COLO829 (cell line): ENCODE results near the gene DDX10.
A peak's percentile ranks its signal among the peaks of the same experiment; 100 is the strongest.
"Not testable (repeated sequence)": the region's sequence is repeated elsewhere in the genome, so short reads cannot be mapped to it uniquely, and the experiment has no call there.

ENCODE experiments used
- DNase-seq: peaks from one replicate; pipeline ENCODE4 v3.0.0; 2012; ENCODE audit warnings: low spot score

The DDX10 gene

GRCh38 chr11:108718466-108718865, 53.6 kb downstream of the DDX10 start:
- no peak for DNase-seq

GRCh38 chr11:108724974-108725689, 60.3 kb downstream of the DDX10 start:
- no peak for DNase-seq

GRCh38 chr11:108726077-108726800, 61.4 kb downstream of the DDX10 start:
- no peak for DNase-seq

GRCh38 chr11:108727665-108728064, 62.8 kb downstream of the DDX10 start:
- no peak for DNase-seq

DNA sequence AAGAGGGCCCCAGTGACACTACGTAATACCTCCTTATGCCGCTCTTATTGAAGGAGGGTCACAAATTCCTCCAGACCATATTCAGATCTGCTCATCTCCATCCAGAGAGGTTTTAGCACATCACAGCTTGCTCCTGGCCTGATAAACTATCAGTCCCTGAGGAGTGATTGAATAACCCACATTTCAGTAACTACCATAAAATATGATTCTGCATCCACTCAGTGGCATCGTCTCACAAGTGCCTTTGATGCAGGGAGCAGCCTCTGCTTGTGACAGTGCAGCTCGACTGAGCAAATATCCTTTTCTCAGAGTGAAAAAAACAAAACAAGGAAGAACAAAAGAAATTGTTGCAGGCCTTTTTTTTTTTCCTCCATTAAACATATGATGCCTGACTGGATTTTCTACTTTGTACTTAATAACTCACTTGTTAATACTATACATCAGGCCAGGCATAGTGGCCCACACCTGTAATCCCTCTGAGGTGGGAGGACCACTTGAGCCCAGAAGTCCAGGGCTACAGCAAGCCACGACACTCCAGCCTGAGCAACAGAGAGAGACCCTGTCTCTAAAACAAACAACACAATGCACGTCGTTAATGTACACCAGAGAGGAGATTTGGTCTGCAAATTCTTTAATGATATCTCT, 64.5 kb downstream of the DDX10 start:
- no peak for DNase-seq

- DNase-seq: no peak
Observed at GRCh38 chr11:108732395-108732794, 67.5 kb downstream of the DDX10 start.

DNA sequence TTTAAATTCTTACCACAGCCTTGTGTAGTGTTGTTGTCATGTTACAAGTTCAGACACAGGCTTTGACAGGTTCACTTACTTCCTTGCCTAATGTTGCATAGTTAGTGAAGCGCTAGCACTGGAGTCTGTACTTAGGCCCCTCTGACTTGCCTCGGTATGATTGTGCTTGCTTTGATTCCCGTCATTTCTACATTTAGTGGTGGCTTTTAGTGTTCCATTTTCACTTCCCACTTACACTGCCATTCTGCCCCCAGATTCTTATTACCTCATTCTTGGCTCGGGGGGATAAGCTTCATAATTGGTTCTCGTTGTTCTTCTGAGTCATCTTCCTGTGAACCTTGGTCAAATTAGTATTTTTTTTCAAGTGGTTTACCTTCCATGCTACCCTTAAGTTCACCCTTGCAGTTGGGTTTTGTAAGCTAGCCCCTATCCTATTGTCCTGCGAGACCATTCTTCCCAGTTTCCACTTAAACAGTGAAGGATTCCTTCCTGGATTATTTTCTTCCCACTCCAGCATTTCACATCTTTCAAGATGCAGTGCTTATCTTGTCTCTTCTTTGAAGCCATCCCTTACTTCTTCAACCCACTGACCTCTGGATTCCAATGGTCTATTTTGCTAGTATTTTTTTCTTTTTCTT, 68.7 kb downstream of the DDX10 start:
- no peak for DNase-seq

- no peak for DNase-seq
Observed at GRCh38 chr11:108734283-108734682, 69.4 kb downstream of the DDX10 start.

GRCh38 chr11:108734956-108735559, 70.2 kb downstream of the DDX10 start:
- no peak for DNase-seq

GRCh38 chr11:108740132-108740531, 75.3 kb downstream of the DDX10 start:
- not testable (repeated sequence) for DNase-seq

GRCh38 chr11:108743851-108744250, 79.0 kb downstream of the DDX10 start:
- DNase-seq: no peak

GRCh38 chr11:108748968-108749367, 84.1 kb downstream of the DDX10 start:
- no peak for DNase-seq

DNA sequence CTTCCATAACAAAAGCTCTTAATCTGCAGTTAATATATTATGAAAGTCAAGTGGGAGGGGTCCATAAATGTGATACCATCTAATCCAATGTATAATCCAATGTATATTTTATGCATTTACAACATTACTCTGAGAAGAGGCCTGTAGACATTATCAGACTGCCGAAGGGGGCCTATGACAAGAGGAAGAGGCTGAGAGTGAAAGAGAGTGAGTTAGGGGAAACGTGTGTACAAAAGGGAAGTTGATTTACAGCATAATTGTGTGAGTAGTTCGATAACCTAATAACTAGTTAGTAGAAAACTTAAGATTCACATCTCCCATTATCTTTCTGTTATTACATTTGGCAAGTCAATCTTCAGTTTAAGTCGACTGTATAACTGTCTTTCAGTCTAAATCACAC, 86.6 kb downstream of the DDX10 start:
- no peak for DNase-seq

- DNase-seq: no peak
Observed at GRCh38 chr11:108752297-108752751, 87.5 kb downstream of the DDX10 start.

GRCh38 chr11:108754901-108755625, 90.2 kb downstream of the DDX10 start:
- no peak for DNase-seq

- DNase-seq: no peak
Observed at GRCh38 chr11:108757630-108758029, 92.8 kb downstream of the DDX10 start.

DNA sequence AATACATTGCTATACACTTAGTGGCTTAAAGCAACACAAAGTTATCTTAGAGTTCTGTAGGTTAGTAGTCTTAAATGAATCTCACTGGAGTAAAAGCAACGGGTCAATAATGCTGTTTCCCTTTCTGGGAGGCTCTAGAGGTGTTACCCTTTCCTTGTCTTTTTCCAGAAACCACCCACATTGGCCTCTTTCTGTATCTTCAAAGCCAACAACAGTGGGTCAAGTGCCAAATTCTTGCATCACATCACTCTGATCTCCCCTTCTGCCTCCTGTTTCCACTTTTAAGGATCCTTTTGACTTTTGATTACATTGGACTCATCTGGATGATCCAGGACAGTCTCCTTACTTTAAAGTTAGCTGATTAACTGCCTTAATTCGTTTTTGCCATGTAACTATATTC, 93.6 kb downstream of the DDX10 start:
- no peak for DNase-seq

- DNase-seq: no peak
Observed at GRCh38 chr11:108766596-108767173, 101.8 kb downstream of the DDX10 start.

DNA sequence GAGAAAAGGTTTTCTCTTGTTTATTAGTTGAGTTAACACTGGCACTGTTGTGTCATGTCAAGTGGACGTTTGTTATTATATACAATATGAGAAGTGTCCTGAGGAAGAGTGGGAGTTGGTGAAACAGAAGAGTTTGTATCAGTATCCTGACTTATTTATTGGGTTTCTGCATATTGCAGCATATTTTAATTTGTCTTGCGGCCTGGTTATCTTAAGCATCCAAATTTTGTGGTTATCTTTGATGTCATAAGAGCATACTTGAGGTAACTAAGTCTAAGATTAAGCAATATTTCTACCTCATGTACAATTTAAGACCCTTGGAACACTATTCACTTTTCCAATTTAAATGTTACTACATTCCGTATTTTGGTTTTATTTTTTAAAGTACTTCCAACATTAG, 103.5 kb downstream of the DDX10 start:
- DNase-seq: peak; percentile 26

- no peak for DNase-seq
Observed at GRCh38 chr11:108768964-108769363, 104.1 kb downstream of the DDX10 start.
